HepG2 (cell line): ENCODE results near the gene TGM2. TPM values are rescaled to one million over a fixed set of nuclear protein-coding genes. Genes with fewer than 3 reads are reported as not detected.

Source experiments
- AHR ChIP-seq: IDR thresholded peaks from 2 replicates; pipeline ENCODE4 v1.6.1; 2018; ENCODE audit warnings: missing genetic modification reagents, missing compliant biosample characterization
- ATF2 ChIP-seq: sonication (generic); formaldehyde crosslinking; IDR thresholded peaks from 2 replicates; pipeline ENCODE4 v1.4.0; 2020; ENCODE audit warnings: missing genetic modification reagents
- CBX5 ChIP-seq: sonication (generic); formaldehyde crosslinking; IDR thresholded peaks from 2 replicates; pipeline ENCODE4 v1.4.0; 2020; ENCODE audit warnings: missing genetic modification reagents, borderline replicate concordance
- CEBPB ChIP-seq: IDR thresholded peaks from 2 replicates; pipeline ENCODE4 v1.6.1; 2011; ENCODE audit warnings: low read depth, low read length, improper control_type of control experiment, borderline replicate concordance
- FOXA3 ChIP-seq: IDR thresholded peaks from 2 replicates; pipeline ENCODE4 v1.6.1; 2016; ENCODE audit warnings: missing genetic modification reagents, missing compliant biosample characterization
- HBP1 ChIP-seq: IDR thresholded peaks from 2 replicates; pipeline ENCODE4 v1.6.1; 2016; ENCODE audit warnings: low read depth, control low read depth
- NAIF1 ChIP-seq: sonication (generic); formaldehyde crosslinking; IDR thresholded peaks from 2 replicates; pipeline ENCODE4 v1.5.0; 2020; ENCODE audit warnings: mild to moderate bottlenecking, missing genetic modification reagents, borderline replicate concordance
- NR2F1 ChIP-seq, 2 experiments: fragments of 450-650 bp in 1 of 2; formaldehyde crosslinking in 1 of 2; IDR thresholded peaks; 2 replicates each; pipeline versions ENCODE4 v1.5.0 to v1.6.1; 2016 to 2020; ENCODE audit warnings: mild to moderate bottlenecking in 1 of 2, missing compliant biosample characterization in 1 of 2, missing genetic modification reagents in 1 of 2, moderate library complexity in 1 of 2
- PLRG1 ChIP-seq: fragments of 450-650 bp; conservative IDR thresholded peaks from 2 replicates; pipeline ENCODE4 v1.6.1; 2016
- RXRB ChIP-seq: IDR thresholded peaks from 2 replicates; pipeline ENCODE4 v1.6.1; 2016; ENCODE audit warnings: borderline replicate concordance, missing genetic modification reagents, missing compliant biosample characterization
- SPEN ChIP-seq: sonication (generic); formaldehyde crosslinking; IDR thresholded peaks from 2 replicates; pipeline ENCODE4 v1.5.1; 2020; ENCODE audit warnings: low read depth, mild to moderate bottlenecking, missing genetic modification reagents
- THAP7 ChIP-seq: sonication (generic); formaldehyde crosslinking; IDR thresholded peaks from 2 replicates; pipeline ENCODE4 v1.8.1; 2023; ENCODE audit warnings: mild to moderate bottlenecking, missing genetic modification reagents
- U2AF2 ChIP-seq: fragments of 200-400 bp; formaldehyde crosslinking; IDR thresholded peaks from 2 replicates; pipeline ENCODE4 v1.6.1; 2017; ENCODE audit warnings: low read depth, mild to moderate bottlenecking, low read length
- ZNF136 ChIP-seq: sonication (generic); formaldehyde crosslinking; IDR thresholded peaks from 2 replicates; pipeline ENCODE4 v1.8.1; 2022; ENCODE audit warnings: low read depth, mild to moderate bottlenecking, moderate library complexity, missing genetic modification reagents
- ZNF263 ChIP-seq: sonication (generic); formaldehyde crosslinking; IDR thresholded peaks from 2 replicates; pipeline ENCODE4 v1.4.0; 2020; ENCODE audit warnings: missing genetic modification reagents
- ZNF503 ChIP-seq: sonication (generic); formaldehyde crosslinking; IDR thresholded peaks from 2 replicates; pipeline ENCODE4 v1.4.0; 2020; ENCODE audit warnings: missing genetic modification reagents
- ZNF687 ChIP-seq: sonication (generic); formaldehyde crosslinking; IDR thresholded peaks from 2 replicates; pipeline ENCODE4 v1.5.1; 2020; ENCODE audit warnings: mild to moderate bottlenecking, missing genetic modification reagents, moderate library complexity
- ZNF747 ChIP-seq: sonication (generic); formaldehyde crosslinking; IDR thresholded peaks from 2 replicates; pipeline ENCODE4 v1.8.1; 2023; ENCODE audit warnings: missing genetic modification reagents, mild to moderate bottlenecking, borderline replicate concordance
- polyA plus RNA-seq, 8 experiments: library from polyadenylated mRNA; depleted of rRNA in 3 of 8; stranded (reverse) in 7 of 8; unstranded in 1 of 8; fragments of >200 nt; fragmentation: Illumina TruSeq in 4 of 8; extraction: Trizol in 4 of 8; gene quantifications; 2 replicates each; pipeline versions ENCODE4 v1.2.1 to v1.2.3, GENCODE V29; 2011 to 2016; ENCODE audit warnings: low read depth in 4 of 8, missing spikeins in 1 of 8, mixed read lengths in 1 of 8; ENCODE audit not compliant: insufficient read depth in 1 of 8
- total RNA-seq, 5 experiments: library from RNA; depleted of rRNA; stranded (reverse); fragments of >200 nt; fragmentation: Illumina TruSeq; extraction: Trizol; gene quantifications; 2 replicates each; pipeline ENCODE4 v1.2.3, GENCODE V29; 2016; ENCODE audit warnings: low read depth in 1 of 5

Gene TGM2
- total and polyA plus RNA-seq, 2 of the 13 experiments (the other 11 are each of a cell fraction or from before 2014, with no cell fraction given), result 4.2 to 46.4 TPM

- TF ChIP-seq CEBPB (peak; percentile 95), NAIF1 (no peak), U2AF2 (no peak), ZNF747 (peak; percentile 72; the same call in 1 of the 2 replicates), PLRG1 (no peak), ZNF503 (CRISPR knock-in tag) (no peak), ATF2 (CRISPR knock-in tag) (peak; percentile 68), NR2F1 (CRISPR knock-in tag; IDR thresholded peaks at IDR 0.05) (peak; percentile 85 to 92), FOXA3 (CRISPR knock-in tag) (peak; percentile 63), ZNF136 (CRISPR knock-in tag) (0 out of 2 replicates have a peak, but pooled peaks have one; percentile 34), AHR (CRISPR knock-in tag) (0 out of 2 replicates have a peak, but pooled peaks have one; percentile 42), RXRB (peak; percentile 45; the same call in 1 of the 2 replicates), CBX5 (peak; percentile 69; the same call in 1 of the 2 replicates), HBP1 (CRISPR knock-in tag) (0 out of 2 replicates have a peak, but pooled peaks have one; percentile 27), ZNF263 (CRISPR knock-in tag) (peak; percentile 51; the same call in 1 of the 2 replicates), THAP7 (no peak), ZNF687 (CRISPR knock-in tag) (no peak; the same call in 1 of the 2 replicates), SPEN (no peak)
These were observed 55.2 kb downstream of the TGM2 start (continued) for GRCh38 chr20:38109591-38110524.
